NCI-H2171 treated with DMSO at 0.1 percent for 48 hours (cell line): ENCODE data around the gene C1GALT1.
"Not testable (repeated sequence)": the region's sequence is repeated elsewhere in the genome, so short reads cannot be mapped to it uniquely, and the experiment has no call there.

Source experiments
- DNase-seq: peaks from one replicate; lab custom pipeline; 2025; lab: John Stamatoyannopoulos, UW

C1GALT1 gene

GRCh38 chr7:7169296-7169695 is 13.0 kb upstream of the C1GALT1 start:
- no peak for DNase-seq

DNA sequence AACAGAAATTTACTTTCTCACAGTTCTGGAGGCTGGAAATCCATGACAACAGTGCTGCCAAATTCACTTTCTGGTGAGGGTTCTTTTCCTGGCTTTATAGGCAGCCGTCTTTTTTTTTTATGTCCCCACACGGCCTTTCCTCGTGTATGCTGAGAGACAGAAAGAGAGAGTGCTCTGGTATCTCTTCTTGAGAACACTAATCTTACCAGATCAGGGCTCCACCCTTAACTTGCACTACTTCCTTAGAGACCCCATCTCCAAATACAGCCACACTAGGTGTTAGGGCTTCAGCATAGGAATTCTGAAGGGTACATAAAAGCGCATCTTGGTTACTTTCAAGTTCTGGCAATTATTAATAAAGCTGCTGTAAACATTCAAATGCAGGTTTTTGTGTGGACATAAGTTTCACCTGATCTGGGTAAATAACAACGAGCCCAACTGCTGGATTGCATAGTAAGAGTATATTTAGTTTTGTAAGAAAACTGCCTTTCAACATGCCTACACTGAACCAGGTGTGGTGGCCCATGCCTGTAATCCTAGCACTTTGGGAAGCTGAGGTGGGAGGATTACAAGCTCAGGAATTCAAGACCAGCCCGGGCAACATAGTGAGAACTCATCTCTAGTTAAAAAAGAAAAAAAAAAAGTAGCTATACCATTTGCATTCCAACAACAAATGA is 8.2 kb upstream of the C1GALT1 start:
- no peak for DNase-seq

- DNase-seq = no peak
Observed at GRCh38 chr7:7175075-7175695, 7.2 kb upstream of the C1GALT1 start.

- DNase-seq = no peak
Observed at GRCh38 chr7:7176406-7177043, 5.8 kb upstream of the C1GALT1 start.

GRCh38 chr7:7177044-7177517 is 5.3 kb upstream of the C1GALT1 start:
- no peak for DNase-seq

DNA sequence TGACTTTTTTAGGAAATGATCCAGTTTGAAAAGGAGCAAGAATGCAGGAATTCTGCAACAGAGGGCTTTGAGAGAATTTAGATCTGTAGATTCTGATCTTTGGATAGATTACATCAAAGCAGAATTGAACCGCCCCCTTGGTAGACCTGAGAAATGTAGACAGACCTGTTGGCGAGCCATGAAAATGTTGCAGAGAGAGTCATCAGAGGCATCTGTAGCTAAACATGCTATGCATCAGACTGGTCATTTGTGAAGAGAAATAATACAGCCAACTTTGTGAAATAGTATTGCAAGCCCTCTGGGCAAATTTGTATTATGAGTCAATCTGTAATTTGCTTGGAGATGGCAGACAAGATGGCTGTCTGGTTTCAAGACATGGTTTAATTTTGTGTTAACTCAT is 4.3 kb upstream of the C1GALT1 start:
- DNase-seq = no peak

DNA sequence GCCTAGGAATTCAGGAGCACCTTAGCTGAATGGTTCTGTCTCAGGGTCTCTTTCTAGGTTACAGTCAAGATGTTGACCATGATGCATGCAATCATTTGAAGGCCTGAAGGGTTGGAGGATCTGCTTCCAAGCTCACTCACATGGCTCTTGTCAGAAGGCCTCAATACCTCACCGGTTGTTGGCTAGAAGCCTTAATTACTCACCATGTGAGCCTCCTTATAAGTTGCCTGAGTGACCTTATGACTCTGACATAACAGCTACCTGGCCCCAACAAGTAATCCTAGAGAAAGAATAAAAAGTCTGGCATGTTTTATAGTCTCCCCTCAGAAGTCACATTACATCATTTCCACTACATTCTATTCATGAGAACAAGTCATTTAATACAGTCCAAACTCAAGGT is 3.4 kb upstream of the C1GALT1 start:
- DNase-seq = no peak

DNA sequence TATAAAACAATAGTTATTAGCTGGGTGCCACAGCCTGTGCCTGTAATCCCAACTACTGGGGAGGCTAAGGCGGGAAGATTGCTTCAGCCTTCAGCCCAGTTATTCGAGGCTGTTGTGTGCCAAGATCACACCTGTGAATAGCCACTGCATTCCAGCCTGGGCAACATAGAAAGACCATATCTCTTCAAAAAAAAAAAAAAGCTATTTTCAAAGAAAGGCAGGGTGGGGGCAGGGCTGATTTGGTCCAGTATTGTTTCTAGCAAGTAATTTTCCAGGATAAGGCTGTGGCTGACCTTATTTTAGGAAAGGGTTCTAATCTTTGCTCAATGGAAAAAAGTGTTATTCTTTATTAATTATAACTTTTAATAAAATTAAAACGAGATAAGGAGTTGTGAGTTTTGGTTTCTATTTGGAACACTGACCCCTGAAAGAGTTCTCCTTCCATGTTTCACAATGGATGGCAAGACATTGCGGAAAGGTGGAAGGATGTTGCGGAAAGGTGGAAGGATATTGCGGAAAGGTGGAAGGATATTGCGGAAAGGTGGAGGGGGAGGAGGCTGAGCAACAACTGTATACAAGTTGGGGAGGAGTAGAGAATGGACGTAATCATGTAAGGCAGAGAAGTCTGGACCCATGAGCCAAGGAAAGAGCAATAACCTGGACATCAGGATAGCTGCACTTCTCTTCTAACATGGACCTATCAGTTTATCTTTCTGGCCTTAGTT is 1.5 kb upstream of the C1GALT1 start:
- DNase-seq = no peak

DNA sequence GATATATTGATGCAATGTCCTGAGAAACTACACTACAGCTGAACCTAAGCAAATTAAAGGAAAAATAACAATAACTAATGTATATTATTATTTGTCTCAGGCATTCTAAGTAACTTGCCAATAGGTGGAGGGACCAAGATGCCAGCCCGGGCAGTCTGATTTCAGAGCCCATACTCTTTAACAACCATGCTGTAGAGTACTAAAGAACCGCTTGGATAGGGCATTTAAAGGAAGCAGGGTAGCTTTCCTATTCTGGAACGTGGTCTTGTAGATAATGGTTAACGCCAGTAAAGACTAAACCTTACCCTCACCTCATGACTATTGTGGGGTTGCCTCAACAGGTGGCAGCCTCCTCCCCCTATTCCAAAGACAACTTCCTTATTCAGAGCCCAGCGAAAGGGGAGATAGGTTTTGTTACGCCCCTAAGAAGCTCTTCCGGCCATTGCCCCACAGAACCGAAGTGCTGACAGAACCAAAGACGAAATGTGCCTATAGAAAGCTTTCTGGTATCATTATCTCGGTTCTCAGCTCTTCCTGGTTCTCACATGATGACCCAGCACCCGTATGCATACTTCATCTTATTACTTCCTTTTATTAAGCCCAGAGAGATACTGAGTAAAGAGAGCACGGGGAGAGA is 707 bp upstream of the C1GALT1 start:
- peak; percentile 70 for DNase-seq

GRCh38 chr7:7183061-7183837 is 905 bp downstream of the C1GALT1 start:
- DNase-seq = peak; percentile 43

- no peak for DNase-seq
Observed at GRCh38 chr7:7183838-7184463, 1.6 kb downstream of the C1GALT1 start.

DNA sequence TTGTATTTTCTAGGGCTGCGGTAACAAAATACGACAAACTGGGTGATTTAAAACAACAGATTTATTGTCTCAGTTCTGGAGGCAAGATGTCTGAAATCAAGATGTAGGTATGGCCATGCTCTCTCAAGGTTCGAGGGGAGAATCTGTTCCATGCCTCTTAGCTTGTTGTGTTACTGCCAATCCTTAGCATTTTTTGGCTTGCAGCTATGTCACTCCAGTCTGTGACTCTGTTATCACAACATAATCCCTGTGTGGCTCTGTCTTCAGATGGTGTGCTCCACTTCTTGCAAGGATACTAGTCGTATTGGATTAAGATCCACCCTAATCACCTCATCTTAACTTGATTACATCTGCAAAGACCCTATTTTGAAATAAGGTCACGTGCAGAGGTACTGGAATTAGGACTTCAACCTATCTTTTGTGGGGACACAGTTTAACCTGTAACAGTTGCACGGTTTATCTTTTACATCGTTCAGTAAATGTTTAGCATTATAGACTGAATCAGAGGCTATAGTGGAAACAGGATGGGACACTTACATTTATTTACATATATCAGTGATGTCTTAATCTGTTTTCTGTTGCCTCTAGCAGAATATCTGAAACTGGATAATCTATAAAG is 3.1 kb downstream of the C1GALT1 start:
- no peak for DNase-seq

DNA sequence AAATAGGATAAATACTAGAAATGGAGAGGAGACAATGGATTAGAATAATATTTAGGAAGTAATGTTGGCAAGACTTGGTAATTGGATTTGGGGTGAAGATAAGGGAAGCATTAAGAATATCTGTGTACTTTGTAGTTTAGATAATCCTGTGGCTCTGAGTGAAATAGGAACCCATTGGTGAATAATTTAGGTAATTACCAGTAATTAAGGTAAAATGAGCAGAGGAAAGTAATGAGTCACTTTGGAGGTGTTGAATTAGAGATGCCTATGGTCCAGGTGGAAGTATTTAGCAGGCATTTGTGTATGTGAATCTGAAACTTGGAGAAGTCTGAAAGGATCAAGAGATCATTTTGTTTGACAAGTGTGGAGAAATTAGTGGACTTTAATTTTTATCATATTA is 5.7 kb downstream of the C1GALT1 start:
- DNase-seq = no peak

- DNase-seq = no peak
Observed at GRCh38 chr7:7188742-7189141, 6.4 kb downstream of the C1GALT1 start.

DNA sequence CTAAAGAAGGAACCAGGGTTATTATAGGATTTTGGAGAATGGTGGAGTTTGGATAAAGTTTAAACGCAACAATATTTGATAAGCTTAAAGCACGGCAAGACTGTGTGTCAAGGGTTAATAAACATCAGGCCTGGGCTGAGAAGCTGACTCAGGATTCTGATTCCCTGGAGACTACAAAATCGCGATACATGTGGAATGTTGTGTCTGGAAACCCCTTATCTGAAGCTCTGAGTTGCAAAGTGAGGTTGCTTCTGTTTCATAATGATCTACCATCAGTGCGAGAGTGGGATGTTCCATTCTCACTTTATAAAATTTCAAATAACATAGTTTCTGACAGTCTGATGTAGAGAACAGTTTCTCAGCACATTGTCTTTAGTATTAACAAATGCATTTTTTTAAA is 7.8 kb downstream of the C1GALT1 start:
- DNase-seq = peak; percentile 13

DNA sequence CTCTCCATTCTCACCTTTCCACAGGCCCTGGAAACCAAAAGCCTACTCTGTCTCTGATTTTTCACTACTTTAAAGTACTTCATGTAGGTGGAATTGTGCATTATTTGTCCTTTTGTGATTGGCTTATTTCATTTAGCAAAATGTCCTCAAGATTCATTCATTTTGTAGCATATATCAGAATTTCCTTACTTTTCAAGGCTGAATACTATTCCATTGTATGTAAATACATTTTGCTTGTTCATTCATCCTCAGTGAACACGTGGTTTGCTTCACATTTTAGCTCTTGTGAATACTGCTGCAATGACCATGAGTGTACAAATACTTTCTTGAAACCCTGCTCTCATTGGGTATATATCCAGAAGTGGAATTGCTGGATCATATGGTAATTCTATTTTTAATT is 8.8 kb downstream of the C1GALT1 start:
- DNase-seq = no peak

GRCh38 chr7:7192798-7193788 is 10.7 kb downstream of the C1GALT1 start:
- peak; percentile 58 for DNase-seq

DNA sequence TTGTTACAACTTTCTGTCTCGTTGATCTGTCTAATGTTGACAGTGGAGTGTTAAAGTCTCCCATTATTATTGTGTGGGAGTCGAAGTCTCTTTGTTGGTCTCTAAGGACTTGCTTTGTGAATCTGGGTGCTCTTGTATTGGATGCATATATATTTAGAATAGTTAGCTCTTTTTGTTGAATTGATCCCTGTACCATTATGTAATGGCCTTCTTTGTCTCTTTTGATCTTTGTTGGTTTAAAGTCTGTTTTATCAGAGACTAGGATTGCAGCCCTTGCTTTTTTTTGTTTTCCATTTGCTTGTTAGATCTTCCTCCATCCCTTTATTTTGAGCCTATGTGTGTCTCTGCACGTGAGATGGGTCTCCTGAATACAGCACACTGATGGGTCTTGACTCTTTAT is 17.2 kb downstream of the C1GALT1 start:
- DNase-seq = not testable (repeated sequence)

GRCh38 chr7:7200255-7200654 is 17.9 kb downstream of the C1GALT1 start:
- DNase-seq = not testable (repeated sequence)
